ENCODE results near the gene DAPK2.
A peak's percentile ranks its signal among the peaks of the same experiment; 100 is the strongest.

The DAPK2 gene

DNA sequence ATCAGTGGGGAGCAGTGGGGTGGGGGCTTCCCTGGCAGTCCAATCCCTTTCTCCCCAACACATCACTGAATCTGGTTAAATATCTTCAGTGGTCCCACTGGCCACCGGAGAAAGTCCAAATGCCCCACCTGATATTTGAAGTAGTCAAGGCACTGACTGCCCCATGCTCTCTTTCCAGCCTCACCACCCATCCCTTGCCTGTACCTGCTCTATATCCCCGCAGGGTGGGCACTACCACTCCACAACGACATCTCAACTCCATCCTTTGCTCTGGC lies 101.7 kb downstream of the DAPK2 start:
- no peaks in the 10 kb centered on the region for H3K79me2 ChIP-seq (ENCODE audit: insufficient read depth, low read length)
- H3F3A ChIP-seq (ENCODE audit: low read depth): no peaks in the 10 kb centered on the region
- no peaks in the 10 kb centered on the region for H3K27me3 ChIP-seq (ENCODE audit: insufficient read depth, low read length, poor library complexity, severe bottlenecking)
- TF ChIP-seq, protein P1, sequence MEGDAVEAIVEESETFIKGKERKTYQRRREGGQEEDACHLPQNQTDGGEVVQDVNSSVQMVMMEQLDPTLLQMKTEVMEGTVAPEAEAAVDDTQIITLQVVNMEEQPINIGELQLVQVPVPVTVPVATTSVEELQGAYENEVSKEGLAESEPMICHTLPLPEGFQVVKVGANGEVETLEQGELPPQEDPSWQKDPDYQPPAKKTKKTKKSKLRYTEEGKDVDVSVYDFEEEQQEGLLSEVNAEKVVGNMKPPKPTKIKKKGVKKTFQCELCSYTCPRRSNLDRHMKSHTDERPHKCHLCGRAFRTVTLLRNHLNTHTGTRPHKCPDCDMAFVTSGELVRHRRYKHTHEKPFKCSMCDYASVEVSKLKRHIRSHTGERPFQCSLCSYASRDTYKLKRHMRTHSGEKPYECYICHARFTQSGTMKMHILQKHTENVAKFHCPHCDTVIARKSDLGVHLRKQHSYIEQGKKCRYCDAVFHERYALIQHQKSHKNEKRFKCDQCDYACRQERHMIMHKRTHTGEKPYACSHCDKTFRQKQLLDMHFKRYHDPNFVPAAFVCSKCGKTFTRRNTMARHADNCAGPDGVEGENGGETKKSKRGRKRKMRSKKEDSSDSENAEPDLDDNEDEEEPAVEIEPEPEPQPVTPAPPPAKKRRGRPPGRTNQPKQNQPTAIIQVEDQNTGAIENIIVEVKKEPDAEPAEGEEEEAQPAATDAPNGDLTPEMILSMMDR (conservative IDR thresholded peaks at IDR 0.05; ENCODE audit: low read length): no peak
- TF ChIP-seq EZH2phosphoT487 (IDR thresholded peaks at IDR 0.05; ENCODE audit: borderline replicate concordance): no peak
- no peaks in the 10 kb centered on the region for H3K9me2 ChIP-seq (replicated peaks; ENCODE audit: low read depth, low read length)
- no peaks in the 10 kb centered on the region for H3K36me3 ChIP-seq (ENCODE audit: insufficient read depth, low read length)
- H3K9ac ChIP-seq (ENCODE audit: low read depth, low read length, poor library complexity, severe bottlenecking): no peak overlapping the region
- H4K20me1 ChIP-seq (ENCODE audit: insufficient read depth, low read length, poor library complexity, severe bottlenecking): no peaks in the 10 kb centered on the region
- H3K4me2 ChIP-seq (ENCODE audit: low read depth, low read length, poor library complexity, severe bottlenecking): no peak overlapping the region
- peak overlapping the region; percentile 65 for H2AFZ ChIP-seq (ENCODE audit: low read length)
- no peaks in the 10 kb centered on the region for H3K4me1 ChIP-seq (ENCODE audit: insufficient read depth, low read length, poor library complexity, severe bottlenecking)
- no peak overlapping the region for H3K4me3 ChIP-seq (ENCODE audit: low read length, poor library complexity, severe bottlenecking)
- no peaks in the 10 kb centered on the region for H3K9me3 ChIP-seq (ENCODE audit: insufficient read depth, low read depth, low read length)

DNA sequence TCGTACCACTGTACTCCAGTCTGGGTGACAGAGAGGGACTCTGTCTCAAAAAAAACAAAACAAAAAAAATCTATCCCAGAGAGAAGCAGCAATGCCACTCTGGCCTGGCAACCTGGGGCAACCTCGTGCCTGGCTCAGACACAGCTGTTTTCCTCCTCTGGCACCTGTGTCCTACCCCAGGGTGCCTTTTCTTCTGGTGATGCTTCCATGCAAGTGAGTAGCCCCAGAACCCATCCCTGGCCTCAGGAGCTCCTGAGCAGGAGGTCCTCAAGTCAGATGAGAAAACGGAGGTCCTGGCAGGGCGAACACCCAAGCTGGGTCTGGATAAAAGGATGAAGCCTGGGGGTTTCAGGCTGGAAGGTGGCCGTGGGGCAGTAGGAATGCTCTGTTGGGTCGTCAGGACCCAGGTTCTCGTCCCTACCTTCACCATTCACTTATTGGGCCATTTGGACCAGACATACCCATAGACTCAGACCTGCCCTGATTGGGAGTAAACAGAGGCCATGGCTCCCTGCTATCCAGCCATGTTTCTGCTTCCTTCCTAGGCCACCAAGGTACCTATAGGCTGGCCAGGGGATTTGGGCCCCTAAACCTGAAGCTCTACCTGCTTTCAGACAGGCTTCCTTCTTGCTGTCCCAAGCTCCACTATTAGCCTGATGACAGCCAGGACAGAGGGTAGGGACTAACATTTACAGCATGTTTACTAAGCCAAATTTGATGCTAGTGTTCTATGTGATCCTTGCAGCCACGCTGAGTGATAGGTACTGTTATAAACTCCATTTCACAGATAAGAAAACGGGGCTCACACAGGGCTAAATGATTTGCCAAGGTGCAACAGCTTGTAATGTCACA lies 102.2 kb downstream of the DAPK2 start:
- Histone ChIP-seq H4K20me1 (ENCODE audit: insufficient read depth, low read length, poor library complexity, severe bottlenecking) (no peaks in the 10 kb centered on the region), H3K9me2 (replicated peaks; ENCODE audit: low read depth, low read length) (no peaks in the 10 kb centered on the region), H3K4me3 (ENCODE audit: low read length, poor library complexity, severe bottlenecking) (no peak overlapping the region), H2AFZ (ENCODE audit: low read length) (no peak overlapping the region), H3K27me3 (ENCODE audit: insufficient read depth, low read length, poor library complexity, severe bottlenecking) (no peaks in the 10 kb centered on the region), H3F3A (ENCODE audit: low read depth) (no peaks in the 10 kb centered on the region), H3K4me2 (ENCODE audit: low read depth, low read length, poor library complexity, severe bottlenecking) (no peak overlapping the region), H3K9ac (ENCODE audit: low read depth, low read length, poor library complexity, severe bottlenecking) (no peak overlapping the region), H3K79me2 (ENCODE audit: insufficient read depth, low read length) (no peaks in the 10 kb centered on the region), H3K36me3 (ENCODE audit: insufficient read depth, low read length) (no peaks in the 10 kb centered on the region), H3K9me3 (ENCODE audit: insufficient read depth, low read depth, low read length) (no peaks in the 10 kb centered on the region), H3K4me1 (ENCODE audit: insufficient read depth, low read length, poor library complexity, severe bottlenecking) (peaks cover 1% of the 10 kb centered on the region)
- TF ChIP-seq, protein P1 (conservative IDR thresholded peaks at IDR 0.05; ENCODE audit: low read length): no peak

DNA sequence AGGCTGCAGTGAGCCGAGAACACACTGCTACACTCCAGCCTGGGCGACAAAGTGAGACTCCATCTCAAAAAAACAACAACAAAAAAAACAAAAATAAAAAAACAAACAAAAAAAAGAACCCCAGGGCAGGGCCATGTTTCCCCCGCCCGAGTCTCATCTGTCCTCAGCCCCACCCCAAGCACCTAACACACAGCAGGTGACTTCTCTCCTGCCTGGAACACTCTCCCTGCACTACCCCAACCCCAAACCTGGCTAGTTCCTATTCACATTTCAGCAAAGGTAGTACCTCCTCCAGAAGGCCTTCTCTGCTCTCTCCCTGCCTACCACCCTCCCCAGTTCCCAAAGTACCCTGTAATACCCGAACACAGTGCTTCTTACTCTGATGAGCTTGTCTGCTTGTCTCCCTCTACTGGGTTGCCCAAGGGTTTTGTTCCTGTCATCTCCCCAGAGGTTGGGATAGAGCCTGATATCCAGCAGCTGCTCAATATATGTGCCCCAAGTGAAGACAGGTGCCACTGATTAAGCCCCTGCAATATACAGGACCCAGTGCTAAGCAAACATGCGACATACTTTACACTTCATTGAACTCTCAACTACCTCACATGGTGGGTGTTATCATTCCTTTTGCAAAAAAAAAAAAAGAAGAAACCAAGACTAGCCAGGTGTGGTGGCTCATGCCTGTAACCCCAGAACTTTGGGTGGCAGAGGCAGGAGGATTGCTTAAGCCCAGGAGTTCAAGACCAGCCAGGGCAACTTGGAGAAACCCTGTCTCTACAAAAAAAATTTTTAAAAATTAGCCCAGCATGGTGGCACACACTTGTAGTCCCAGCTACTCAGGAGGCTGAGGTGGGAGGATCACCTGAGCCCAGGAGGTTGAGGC lies 103.6 kb downstream of the DAPK2 start:
- no peaks in the 10 kb centered on the region for H3K79me2 ChIP-seq (ENCODE audit: insufficient read depth, low read length)
- H3K9me2 ChIP-seq (replicated peaks; ENCODE audit: low read depth, low read length): no peaks in the 10 kb centered on the region
- H4K20me1 ChIP-seq (ENCODE audit: insufficient read depth, low read length, poor library complexity, severe bottlenecking): no peaks in the 10 kb centered on the region
- H3K36me3 ChIP-seq (ENCODE audit: insufficient read depth, low read length): no peaks in the 10 kb centered on the region
- TF ChIP-seq EZH2phosphoT487 (IDR thresholded peaks at IDR 0.05; ENCODE audit: borderline replicate concordance): no peak
- TF ChIP-seq, protein P1 (conservative IDR thresholded peaks at IDR 0.05; ENCODE audit: low read length): no peak
- H3K27me3 ChIP-seq (ENCODE audit: insufficient read depth, low read length, poor library complexity, severe bottlenecking): no peaks in the 10 kb centered on the region
- H3K4me1 ChIP-seq (ENCODE audit: insufficient read depth, low read length, poor library complexity, severe bottlenecking): peaks cover 15% of the 10 kb centered on the region
- H3K4me2 ChIP-seq (ENCODE audit: low read depth, low read length, poor library complexity, severe bottlenecking): no peak overlapping the region
- no peak overlapping the region for H3K4me3 ChIP-seq (ENCODE audit: low read length, poor library complexity, severe bottlenecking)
- no peaks in the 10 kb centered on the region for H3K9me3 ChIP-seq (ENCODE audit: insufficient read depth, low read depth, low read length)
- no peaks in the 10 kb centered on the region for H3F3A ChIP-seq (ENCODE audit: low read depth)
- no peak overlapping the region for H3K9ac ChIP-seq (ENCODE audit: low read depth, low read length, poor library complexity, severe bottlenecking)
- no peak overlapping the region for H2AFZ ChIP-seq (ENCODE audit: low read length)

Data from Loucy (cell line).